HEK293 (cell line): ENCODE results near the gene MRTFA.

Source experiments
- AEBP2 ChIP-seq: fragments of 450-650 bp; formaldehyde crosslinking; IDR thresholded peaks from 2 replicates; pipeline ENCODE4 v1.5.1; 2016; ENCODE audit warnings: missing biosample characterization, missing genetic modification characterization, borderline replicate concordance
- BCL11A ChIP-seq: fragments of 450-650 bp; formaldehyde crosslinking; IDR thresholded peaks from 2 replicates; pipeline ENCODE4 v1.5.1; 2016; ENCODE audit warnings: low read depth, missing biosample characterization, missing genetic modification characterization
- ELK4 ChIP-seq: IDR thresholded peaks from 2 replicates; pipeline ENCODE4 v1.6.1; 2011; ENCODE audit warnings: mild to moderate bottlenecking, low read depth, low read length, borderline replicate concordance
- HOXA7 ChIP-seq: sonication (generic); formaldehyde crosslinking; IDR thresholded peaks from 2 replicates; pipeline ENCODE4 v1.8.1; 2022; ENCODE audit warnings: missing genetic modification reagents, borderline replicate concordance
- IKZF3 ChIP-seq: fragments of 450-650 bp; IDR thresholded peaks from 2 replicates; pipeline ENCODE4 v1.5.0; 2018; ENCODE audit warnings: missing biosample characterization, mild to moderate bottlenecking, missing genetic modification characterization, moderate library complexity
- KLF10 ChIP-seq: fragments of 450-650 bp; IDR thresholded peaks from 2 replicates; pipeline ENCODE4 v1.5.1; 2018; ENCODE audit warnings: missing biosample characterization, mild to moderate bottlenecking, missing genetic modification characterization
- KLF7 ChIP-seq: fragments of 450-650 bp; formaldehyde crosslinking; IDR thresholded peaks from 2 replicates; pipeline ENCODE4 v1.5.1; 2016; ENCODE audit warnings: missing biosample characterization, missing genetic modification characterization, borderline replicate concordance
- MYNN ChIP-seq: fragments of 450-650 bp; formaldehyde crosslinking; IDR thresholded peaks from 2 replicates; pipeline ENCODE4 v1.5.1; 2016; ENCODE audit warnings: missing biosample characterization, missing genetic modification characterization, borderline replicate concordance
- RBAK ChIP-seq: fragments of 450-650 bp; formaldehyde crosslinking; IDR thresholded peaks from 2 replicates; pipeline ENCODE4 v1.5.1; 2016; ENCODE audit warnings: missing biosample characterization, missing genetic modification characterization
- ZBTB10 ChIP-seq: fragments of 450-650 bp; formaldehyde crosslinking; IDR thresholded peaks from 2 replicates; pipeline ENCODE4 v1.5.1; 2016; ENCODE audit warnings: missing biosample characterization, missing genetic modification characterization
- ZEB2 ChIP-seq: fragments of 450-650 bp; formaldehyde crosslinking; IDR thresholded peaks from 2 replicates; pipeline ENCODE4 v1.5.1; 2016; ENCODE audit warnings: missing biosample characterization, missing genetic modification characterization
- ZNF133 ChIP-seq: fragments of 450-650 bp; formaldehyde crosslinking; IDR thresholded peaks from 2 replicates; pipeline ENCODE4 v1.5.1; 2016; ENCODE audit warnings: missing biosample characterization, missing genetic modification characterization
- ZNF140 ChIP-seq: fragments of 450-650 bp; formaldehyde crosslinking; IDR thresholded peaks from 2 replicates; pipeline ENCODE4 v1.5.1; 2016; ENCODE audit warnings: missing biosample characterization, missing genetic modification characterization
- ZNF19 ChIP-seq: fragments of 450-650 bp; formaldehyde crosslinking; IDR thresholded peaks from 2 replicates; pipeline ENCODE4; 2016; ENCODE audit warnings: missing biosample characterization, missing genetic modification characterization, low read depth
- ZNF239 ChIP-seq: fragments of 450-650 bp; formaldehyde crosslinking; IDR thresholded peaks from 2 replicates; pipeline ENCODE4 v1.5.1; 2016; ENCODE audit warnings: missing biosample characterization, missing genetic modification characterization
- ZNF24 ChIP-seq: fragments of 450-650 bp; formaldehyde crosslinking; IDR thresholded peaks from 2 replicates; pipeline ENCODE4 v1.5.1; 2016; ENCODE audit warnings: missing biosample characterization, missing genetic modification characterization
- ZNF280C ChIP-seq: fragments of 450-650 bp; formaldehyde crosslinking; IDR thresholded peaks from 2 replicates; pipeline ENCODE4 v1.5.1; 2016; ENCODE audit warnings: missing biosample characterization, missing genetic modification characterization
- ZNF350 ChIP-seq: fragments of 450-650 bp; formaldehyde crosslinking; IDR thresholded peaks from 2 replicates; pipeline ENCODE4 v1.5.0; 2017; ENCODE audit warnings: missing biosample characterization, mild to moderate bottlenecking, missing genetic modification characterization
- ZNF48 ChIP-seq: fragments of 450-650 bp; formaldehyde crosslinking; IDR thresholded peaks from 2 replicates; pipeline ENCODE4 v1.5.1; 2016; ENCODE audit warnings: missing biosample characterization, missing genetic modification characterization
- ZNF514 ChIP-seq: fragments of 450-650 bp; formaldehyde crosslinking; IDR thresholded peaks from 2 replicates; pipeline ENCODE4 v1.5.1; 2016; ENCODE audit warnings: missing biosample characterization, missing genetic modification characterization
- ZNF610 ChIP-seq: fragments of 450-650 bp; formaldehyde crosslinking; IDR thresholded peaks from 2 replicates; pipeline ENCODE4 v1.5.1; 2016; ENCODE audit warnings: missing biosample characterization, missing genetic modification characterization, borderline replicate concordance
- ZNF639 ChIP-seq: fragments of 450-650 bp; formaldehyde crosslinking; IDR thresholded peaks from 2 replicates; pipeline ENCODE4 v1.5.1; 2016; ENCODE audit warnings: missing biosample characterization, missing genetic modification characterization
- ZNF704 ChIP-seq: fragments of 450-650 bp; formaldehyde crosslinking; IDR thresholded peaks from 2 replicates; pipeline ENCODE4 v1.5.1; 2016; ENCODE audit warnings: missing biosample characterization, missing genetic modification characterization
- ZNF76 ChIP-seq: fragments of 450-650 bp; formaldehyde crosslinking; IDR thresholded peaks from 2 replicates; pipeline ENCODE4; 2016; ENCODE audit warnings: low read depth, missing biosample characterization, missing genetic modification characterization, borderline replicate concordance
- ZNF837 ChIP-seq: fragments of 450-650 bp; formaldehyde crosslinking; IDR thresholded peaks from 2 replicates; pipeline ENCODE4 v1.5.1; 2016; ENCODE audit warnings: missing biosample characterization, missing genetic modification characterization
- ZSCAN30 ChIP-seq: fragments of 450-650 bp; IDR thresholded peaks from 2 replicates; pipeline ENCODE4 v1.5.1; 2018; ENCODE audit warnings: missing biosample characterization, mild to moderate bottlenecking, missing genetic modification characterization, moderate library complexity
- TF ChIP-seq, protein P1 (sequence below): fragments of 450-650 bp; IDR thresholded peaks from 2 replicates; pipeline ENCODE4 v1.5.1; 2018; ENCODE audit warnings: missing biosample characterization, mild to moderate bottlenecking, missing genetic modification characterization

Gene MRTFA

GRCh38 chr22:40651563-40652501 is 15.3 kb upstream of the MRTFA start (continued):
- TF ChIP-seq KLF7 (tag by site-specific recombination) (no peak; the same call in 1 of the 2 replicates), ZNF48 (tag by site-specific recombination) (no peak), ZNF514 (no peak), RBAK (tag by site-specific recombination) (no peak), ZNF610 (no peak), ZNF239 (tag by site-specific recombination) (no peak), ZEB2 (tag by site-specific recombination) (peak; percentile 91), KLF10 (peak; percentile 54; the same call in 1 of the 2 replicates), ZNF837 (tag by site-specific recombination) (no peak), ZNF24 (tag by site-specific recombination) (peak; percentile 85), ZNF19 (tag by site-specific recombination) (no peak), ZNF350 (tag by site-specific recombination) (no peak), ZNF140 (tag by site-specific recombination) (no peak), MYNN (no peak), ZSCAN30 (tag by site-specific recombination) (peak; percentile 85), ELK4 (no peak), BCL11A (tag by site-specific recombination) (peak; percentile 78; the same call in 1 of the 2 replicates), IKZF3 (tag by site-specific recombination) (peak; percentile 80), HOXA7 (CRISPR knock-in tag) (no peak), ZBTB10 (tag by site-specific recombination) (peak; percentile 85), ZNF704 (tag by site-specific recombination) (no peak), ZNF280C (tag by site-specific recombination) (no peak), ZNF76 (peak; percentile 74; the same call in 1 of the 2 replicates), AEBP2 (tag by site-specific recombination) (no peak), ZNF639 (peak; percentile 53; the same call in 1 of the 2 replicates), ZNF133 (tag by site-specific recombination) (no peak)
- TF ChIP-seq, protein P1, sequence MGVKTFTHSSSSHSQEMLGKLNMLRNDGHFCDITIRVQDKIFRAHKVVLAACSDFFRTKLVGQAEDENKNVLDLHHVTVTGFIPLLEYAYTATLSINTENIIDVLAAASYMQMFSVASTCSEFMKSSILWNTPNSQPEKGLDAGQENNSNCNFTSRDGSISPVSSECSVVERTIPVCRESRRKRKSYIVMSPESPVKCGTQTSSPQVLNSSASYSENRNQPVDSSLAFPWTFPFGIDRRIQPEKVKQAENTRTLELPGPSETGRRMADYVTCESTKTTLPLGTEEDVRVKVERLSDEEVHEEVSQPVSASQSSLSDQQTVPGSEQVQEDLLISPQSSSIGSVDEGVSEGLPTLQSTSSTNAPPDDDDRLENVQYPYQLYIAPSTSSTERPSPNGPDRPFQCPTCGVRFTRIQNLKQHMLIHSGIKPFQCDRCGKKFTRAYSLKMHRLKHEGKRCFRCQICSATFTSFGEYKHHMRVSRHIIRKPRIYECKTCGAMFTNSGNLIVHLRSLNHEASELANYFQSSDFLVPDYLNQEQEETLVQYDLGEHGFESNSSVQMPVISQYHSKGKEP (tag by site-specific recombination): no peak
